ENCODE measurements around the gene SPNS3. TPM values are rescaled to one million over a fixed set of nuclear protein-coding genes. Genes with fewer than 3 reads are reported as not detected.

The SPNS3 gene
- total and polyA plus RNA-seq, 10 donors, result 1.1 to 7.2 (median 3.9) TPM

DNA sequence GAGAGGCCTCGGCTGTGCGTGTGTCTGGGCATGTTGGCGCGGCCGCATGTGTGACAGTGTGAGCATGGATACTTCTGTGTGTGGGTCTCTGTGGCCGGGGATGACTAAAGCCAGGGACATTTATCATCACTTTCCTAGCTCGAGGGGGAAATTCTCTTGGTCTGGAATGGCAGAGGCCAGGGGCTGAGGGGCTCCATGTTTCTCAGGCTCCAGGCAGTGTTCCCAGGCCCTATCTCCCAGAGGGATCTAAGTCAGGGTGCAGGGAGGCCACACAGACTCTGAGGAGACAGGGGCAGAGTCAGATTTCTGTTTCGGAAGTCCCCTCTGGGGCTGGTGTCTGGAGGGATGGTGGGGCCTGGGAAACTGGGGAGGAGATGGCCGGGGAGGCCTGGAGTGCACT, 41.3 kb downstream of the SPNS3 start:
- Histone ChIP-seq H3K36me3 (no peaks in the 10 kb centered on the region), H3K9me3 (no peaks in the 10 kb centered on the region), H3K4me3 (no peak overlapping the region), H3K27ac (no peak overlapping the region), H3K4me1 (peaks cover 0 to 14% (median 3%) of the 10 kb centered on the region in 6 donors), H3K27me3 (replicated peaks in 1 of 7) (no peaks in the 10 kb centered on the region)
- DNase-seq, result no peak
- intact Hi-C loops (cut with DNase I; ENCODE audit: low total_unique reads), result no loop called here
- no peak for TF ChIP-seq POLR2A (IDR thresholded peaks at IDR 0.05)
- TF ChIP-seq POLR2AphosphoS5 (IDR thresholded peaks at IDR 0.05), result no peak
- TF ChIP-seq, protein P1, sequence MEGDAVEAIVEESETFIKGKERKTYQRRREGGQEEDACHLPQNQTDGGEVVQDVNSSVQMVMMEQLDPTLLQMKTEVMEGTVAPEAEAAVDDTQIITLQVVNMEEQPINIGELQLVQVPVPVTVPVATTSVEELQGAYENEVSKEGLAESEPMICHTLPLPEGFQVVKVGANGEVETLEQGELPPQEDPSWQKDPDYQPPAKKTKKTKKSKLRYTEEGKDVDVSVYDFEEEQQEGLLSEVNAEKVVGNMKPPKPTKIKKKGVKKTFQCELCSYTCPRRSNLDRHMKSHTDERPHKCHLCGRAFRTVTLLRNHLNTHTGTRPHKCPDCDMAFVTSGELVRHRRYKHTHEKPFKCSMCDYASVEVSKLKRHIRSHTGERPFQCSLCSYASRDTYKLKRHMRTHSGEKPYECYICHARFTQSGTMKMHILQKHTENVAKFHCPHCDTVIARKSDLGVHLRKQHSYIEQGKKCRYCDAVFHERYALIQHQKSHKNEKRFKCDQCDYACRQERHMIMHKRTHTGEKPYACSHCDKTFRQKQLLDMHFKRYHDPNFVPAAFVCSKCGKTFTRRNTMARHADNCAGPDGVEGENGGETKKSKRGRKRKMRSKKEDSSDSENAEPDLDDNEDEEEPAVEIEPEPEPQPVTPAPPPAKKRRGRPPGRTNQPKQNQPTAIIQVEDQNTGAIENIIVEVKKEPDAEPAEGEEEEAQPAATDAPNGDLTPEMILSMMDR (IDR thresholded peaks at IDR 0.05 in 8 of 11, conservative IDR thresholded peaks at IDR 0.05 in 3 of 11), result no peak
- 78 to 91% (median 88%) methylated on average over 4 to 9 of the region's 9 CpGs for WGBS, 5 donors

DNA sequence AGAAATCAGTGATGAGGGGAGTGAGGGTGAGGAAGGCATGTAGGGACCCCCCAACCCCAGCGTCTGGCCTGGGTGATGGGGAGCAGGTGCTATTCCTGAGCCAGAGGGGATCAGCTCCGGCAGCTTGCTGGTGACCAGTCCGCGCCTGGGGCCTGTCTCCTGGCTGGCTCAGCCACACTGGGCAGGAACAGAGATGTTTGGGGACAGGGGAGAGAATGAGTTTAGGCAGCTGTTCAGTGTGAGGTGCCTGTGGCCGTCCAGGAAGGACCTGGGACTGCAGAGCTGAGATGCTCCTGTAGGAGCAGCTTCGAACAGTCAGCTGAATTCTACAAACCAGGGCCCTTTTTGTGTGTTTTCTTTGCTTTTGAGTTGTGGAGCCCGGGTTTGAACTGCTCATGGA, 41.7 kb downstream of the SPNS3 start:
- DNase-seq, result no peak
- no peak overlapping the region for H3K4me3 ChIP-seq
- TF ChIP-seq POLR2AphosphoS5 (IDR thresholded peaks at IDR 0.05) (no peak), POLR2A (IDR thresholded peaks at IDR 0.05) (no peak)
- TF ChIP-seq, protein P1 (IDR thresholded peaks at IDR 0.05 in 8 of 11, conservative IDR thresholded peaks at IDR 0.05 in 3 of 11), result no peak
- H3K4me1 ChIP-seq, result peaks cover 0 to 18% (median 6%) of the 10 kb centered on the region in 6 donors
- H3K27me3 ChIP-seq (replicated peaks in 1 of 7), result no peaks in the 10 kb centered on the region
- no peaks in the 10 kb centered on the region for H3K9me3 ChIP-seq
- H3K27ac ChIP-seq, result no peak overlapping the region
- WGBS, 5 donors, result 66 to 95% (median 91%) methylated on average over 5 to 7 of the region's 7 CpGs
- intact Hi-C loops (cut with DNase I; ENCODE audit: low total_unique reads), result no loop called here
- H3K36me3 ChIP-seq, result no peaks in the 10 kb centered on the region

DNA sequence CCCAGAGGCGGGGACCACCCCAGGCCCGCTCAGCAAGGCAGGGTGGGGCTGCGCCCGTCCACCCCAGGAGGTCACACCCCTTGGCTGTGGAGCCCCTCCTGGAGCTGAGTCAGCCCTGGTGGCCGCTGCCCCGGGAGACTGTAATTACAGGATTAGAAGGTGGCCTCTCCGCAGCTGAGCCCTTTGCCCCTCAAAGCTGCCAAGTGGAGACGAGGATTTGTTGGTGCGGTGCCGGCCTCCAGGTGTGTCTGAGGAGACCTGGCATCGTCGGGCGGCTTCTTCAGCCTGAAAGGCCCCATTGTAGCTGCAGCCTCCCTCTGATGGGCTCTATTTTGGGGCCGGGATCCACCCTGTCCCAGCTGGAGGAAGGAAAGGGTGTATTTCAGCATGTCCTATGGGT, 42.3 kb downstream of the SPNS3 start:
- no peak for DNase-seq
- Histone ChIP-seq H3K27ac (no peak overlapping the region), H3K4me1 (peaks cover 4 to 24% (median 12%) of the 10 kb centered on the region in 6 donors), H3K9me3 (no peaks in the 10 kb centered on the region), H3K4me3 (no peak overlapping the region), H3K27me3 (replicated peaks in 1 of 7) (no peaks in the 10 kb centered on the region), H3K36me3 (no peaks in the 10 kb centered on the region)
- WGBS, 5 donors, result 68 to 85% (median 78%) methylated on average over 8 to 14 of the region's 14 CpGs
- intact Hi-C loops (cut with DNase I; ENCODE audit: low total_unique reads), result no loop called here
- TF ChIP-seq, protein P1 (IDR thresholded peaks at IDR 0.05 in 8 of 11, conservative IDR thresholded peaks at IDR 0.05 in 3 of 11), result no peak
- no peak for TF ChIP-seq POLR2A (IDR thresholded peaks at IDR 0.05)
- no peak for TF ChIP-seq POLR2AphosphoS5 (IDR thresholded peaks at IDR 0.05)

DNA sequence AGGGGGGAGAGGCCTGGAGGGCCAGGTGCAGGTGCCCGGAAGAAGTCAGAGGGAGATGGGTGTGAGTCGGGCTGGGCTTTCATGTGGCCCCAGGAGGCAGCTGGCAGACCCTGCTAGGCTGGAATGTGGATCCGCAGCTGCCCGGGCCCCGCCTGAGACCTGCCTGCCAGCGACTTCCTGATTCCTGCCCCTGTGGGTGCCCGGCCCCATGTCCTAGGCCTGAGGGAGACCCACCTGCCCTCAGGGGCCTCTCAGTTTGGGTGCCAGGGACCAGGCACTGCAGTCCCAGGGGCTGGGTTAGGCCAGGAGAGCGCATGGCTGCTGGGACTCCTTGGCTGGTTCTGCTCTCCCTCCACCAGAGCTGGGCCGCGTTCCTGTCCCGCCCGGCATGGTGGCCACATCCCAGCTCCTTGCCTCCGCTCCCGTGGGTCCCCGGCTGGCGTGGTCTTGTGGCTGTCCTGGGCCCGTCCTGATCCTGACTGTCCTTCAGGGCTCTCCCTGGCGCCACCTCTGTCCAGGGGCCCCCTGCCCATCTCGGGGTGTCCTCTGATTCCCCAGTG, 42.9 kb downstream of the SPNS3 start:
- peaks cover 10 to 30% (median 17%) of the 10 kb centered on the region in 6 donors for H3K4me1 ChIP-seq
- H3K4me3 ChIP-seq, result no peak overlapping the region
- no peaks in the 10 kb centered on the region for H3K9me3 ChIP-seq
- DNase-seq, result no peak
- no peak overlapping the region for H3K27ac ChIP-seq
- WGBS, 5 donors, result 69 to 82% (median 74%) methylated on average over 17 to 19 of the region's 19 CpGs
- intact Hi-C loops (cut with DNase I; ENCODE audit: low total_unique reads), result no loop called here
- no peaks in the 10 kb centered on the region for H3K27me3 ChIP-seq (replicated peaks in 1 of 7)
- TF ChIP-seq, protein P1 (IDR thresholded peaks at IDR 0.05 in 8 of 11, conservative IDR thresholded peaks at IDR 0.05 in 3 of 11), result no peak
- TF ChIP-seq POLR2AphosphoS5 (IDR thresholded peaks at IDR 0.05), result no peak
- TF ChIP-seq POLR2A (IDR thresholded peaks at IDR 0.05), result no peak
- H3K36me3 ChIP-seq, result no peaks in the 10 kb centered on the region

All from spleen (tissue), 11 donors.